ENCODE data around the gene CASP9.

Gene CASP9

DNA sequence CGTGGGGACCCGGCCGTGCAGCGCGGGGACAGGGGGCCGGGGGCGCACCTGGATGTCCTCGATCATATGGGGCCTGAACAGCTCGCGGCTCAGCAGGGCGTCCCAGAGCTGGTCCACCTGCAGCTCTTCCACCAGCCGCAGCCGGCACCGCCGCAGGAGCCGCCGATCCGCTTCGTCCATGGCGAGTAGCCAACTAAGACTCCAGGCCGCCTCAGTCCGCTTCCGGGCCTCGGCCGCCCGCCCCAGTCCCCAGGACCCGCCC lies at the start of gene CASP9:
Gene CASP9 (minus strand): TSS at position 195 of the 262 bp plus-strand sequence. CDS start 15 bp downstream, at position 180.
- no peak for DNase-seq
- intact Hi-C loops (cut with DNase I), result no loop called here

DNA sequence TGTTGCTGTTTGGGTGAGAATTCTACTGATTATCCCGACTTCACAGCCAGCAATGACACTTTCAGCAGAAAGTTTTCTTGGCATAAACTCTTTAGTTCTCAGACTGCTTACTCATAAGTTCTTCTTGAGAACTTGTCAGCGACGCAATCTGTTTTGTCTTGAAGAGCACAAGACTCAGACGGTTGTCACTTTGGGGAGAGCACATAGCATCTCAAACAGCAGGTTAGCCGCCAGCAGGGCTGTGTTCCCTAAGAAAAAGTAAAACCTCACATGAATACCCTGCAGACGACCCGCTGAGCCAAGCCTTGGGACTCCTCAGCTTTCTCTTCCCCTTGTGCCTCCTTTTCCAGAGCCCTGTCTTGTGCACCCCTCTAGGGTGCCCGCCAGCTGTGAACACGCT lies 49.5 kb upstream of the CASP9 start:
- DNase-seq, result peak in 2 of 10 donors; percentile 43 to 53
- intact Hi-C loops (cut with DNase I), result no loop called here

DNA sequence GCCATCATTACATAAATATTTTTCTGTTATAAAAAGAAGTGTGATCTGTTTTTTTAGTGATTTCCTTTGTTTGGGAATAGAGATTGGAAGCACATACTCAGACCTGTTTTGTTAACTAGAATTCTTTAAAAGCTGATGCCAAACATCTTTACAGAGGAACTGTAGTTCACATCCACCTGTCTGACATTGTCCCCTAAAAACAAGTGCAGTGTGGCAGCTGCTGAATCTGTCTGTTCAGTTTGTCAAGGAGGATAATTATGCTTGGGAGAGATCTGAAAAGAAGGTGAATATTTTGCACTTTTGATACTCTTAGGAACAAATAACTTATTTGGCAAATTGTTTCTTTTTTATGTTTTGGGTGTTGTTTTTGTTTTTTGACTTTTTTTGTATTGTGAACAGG lies 47.3 kb upstream of the CASP9 start:
- intact Hi-C loops (cut with DNase I), result no loop called here
- DNase-seq, result no peak

DNA sequence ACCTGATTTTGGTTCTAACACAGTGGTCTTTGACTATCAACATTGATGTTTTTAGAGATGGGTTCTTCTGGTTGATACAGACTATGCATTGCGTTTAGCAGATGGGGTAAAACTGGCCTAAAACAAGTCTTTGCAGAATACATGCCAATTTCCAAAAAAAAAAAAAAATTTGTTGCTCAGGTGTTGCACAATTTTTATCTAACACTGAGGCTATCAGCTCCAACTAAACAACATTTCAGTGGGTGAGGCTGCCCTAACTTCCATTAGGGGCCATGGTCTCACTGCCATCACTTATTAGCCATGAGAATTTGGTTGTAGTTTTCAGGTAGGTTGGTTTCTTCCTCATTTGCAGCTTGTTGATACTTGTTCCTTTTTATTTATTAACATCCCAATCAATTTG lies 46.8 kb upstream of the CASP9 start:
- intact Hi-C loops (cut with DNase I), result no loop called here

DNA sequence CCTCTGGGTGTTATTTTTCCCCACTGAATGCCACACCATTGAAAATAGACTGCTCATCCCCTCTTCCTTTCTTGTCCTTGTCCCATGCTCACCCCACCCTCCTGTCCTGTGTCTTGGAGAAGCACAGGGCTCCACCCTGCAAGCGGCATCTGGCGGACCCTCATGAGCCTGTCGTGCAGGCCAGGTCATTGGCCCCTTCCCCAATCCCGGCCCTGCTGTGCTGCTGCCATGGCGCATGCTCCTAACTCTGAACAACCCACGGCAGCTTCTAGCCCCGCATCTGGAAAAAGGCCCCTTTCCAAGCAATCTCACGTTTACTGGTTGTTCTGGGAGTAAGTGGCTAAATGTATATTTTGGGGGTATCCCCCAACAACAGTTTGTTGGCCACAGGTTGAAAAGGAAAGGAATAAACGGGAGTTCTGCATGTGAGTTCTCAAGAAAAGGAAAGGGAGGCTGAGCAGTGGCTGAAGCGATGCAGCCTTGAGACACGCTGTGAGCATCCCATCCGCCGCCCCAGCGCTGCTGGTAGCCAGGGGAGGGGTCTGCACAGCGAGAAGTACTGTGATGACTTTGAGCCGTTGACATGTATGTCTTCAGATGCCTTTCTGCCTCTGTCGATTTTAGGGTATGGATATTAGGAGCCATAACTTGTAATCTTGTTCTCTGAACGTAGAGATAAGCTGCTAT lies 44.5 kb upstream of the CASP9 start:
- DNase-seq, result peak in 1 of 10 donors; percentile 38
- intact Hi-C loops (cut with DNase I), result no loop called here

More for the DNA sequence above, 46.8 kb upstream of the CASP9 start:
- DNase-seq, result no peak

DNA sequence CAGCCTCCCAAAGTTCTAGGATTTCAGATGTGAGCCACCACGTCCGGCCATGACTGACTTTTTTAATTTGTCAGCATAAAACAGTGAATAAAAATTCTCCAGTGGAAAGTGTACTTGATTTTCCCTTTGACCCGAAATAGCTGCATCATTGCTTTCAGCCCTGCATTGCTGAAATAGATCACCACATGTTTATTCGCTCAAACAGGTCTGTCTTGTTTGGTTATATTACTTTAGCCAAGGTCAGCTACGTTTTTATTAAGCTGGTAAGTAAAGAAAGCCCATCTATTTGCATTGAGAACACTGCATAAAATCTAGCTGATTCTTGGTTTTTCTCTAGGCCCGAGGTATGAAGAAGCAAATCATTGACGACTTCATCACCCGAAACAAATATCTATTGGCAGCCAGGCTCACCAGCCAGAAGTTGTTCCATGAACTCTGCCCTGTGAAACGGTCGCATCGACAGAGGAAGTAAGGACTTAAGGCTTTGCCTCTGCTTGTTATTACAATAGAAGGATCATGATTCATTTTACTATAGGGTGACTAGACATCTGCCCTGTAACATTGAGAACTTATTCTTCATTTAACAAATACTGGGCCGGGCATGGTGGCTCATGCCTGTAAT lies 35.3 kb upstream of the CASP9 start:
- intact Hi-C loops (cut with DNase I), result no loop called here
- peak in 1 of 10 donors; percentile 7 for DNase-seq

DNA sequence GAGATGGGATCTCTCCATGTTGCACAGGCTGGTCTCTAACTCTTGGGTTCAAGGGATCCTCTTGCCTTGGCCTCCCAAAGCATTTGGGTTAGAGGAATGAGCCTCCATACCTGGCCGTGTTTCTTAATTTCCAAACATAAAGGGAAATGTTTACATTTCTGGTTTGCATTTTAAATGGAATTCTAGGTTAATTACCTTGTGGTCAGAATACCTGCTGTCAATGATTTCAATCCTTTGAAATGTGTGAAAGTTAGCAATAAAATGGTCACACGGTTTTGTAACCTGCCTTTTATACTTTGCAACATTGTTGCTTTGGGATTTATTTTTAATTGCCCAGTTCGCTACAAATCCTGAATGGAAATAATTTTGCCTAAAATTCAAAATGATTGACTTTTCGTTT lies 34.5 kb upstream of the CASP9 start:
- DNase-seq, result no peak
- intact Hi-C loops (cut with DNase I), result no loop called here

DNA sequence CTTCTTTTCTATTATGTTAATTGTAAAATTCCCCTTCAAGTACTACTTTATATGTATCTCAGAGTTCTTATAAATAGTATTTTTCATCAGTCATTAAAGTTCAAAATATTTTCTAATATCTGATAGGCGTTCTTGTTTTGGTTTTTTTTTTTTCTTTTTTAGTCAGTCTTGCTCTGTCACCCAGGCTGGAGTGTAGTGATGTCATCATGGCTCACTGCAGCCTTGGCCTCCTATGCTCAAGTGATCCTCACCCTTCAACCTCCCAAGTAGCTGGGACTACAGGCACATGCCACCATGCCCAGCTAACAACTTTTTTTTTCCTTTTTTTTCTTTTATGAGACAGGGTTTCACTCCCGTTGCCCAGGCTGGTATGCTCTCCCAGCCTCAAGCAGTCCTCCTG lies 33.6 kb upstream of the CASP9 start:
- intact Hi-C loops (cut with DNase I), result no loop called here
- peak in 1 of 10 donors; percentile 9 for DNase-seq

DNA sequence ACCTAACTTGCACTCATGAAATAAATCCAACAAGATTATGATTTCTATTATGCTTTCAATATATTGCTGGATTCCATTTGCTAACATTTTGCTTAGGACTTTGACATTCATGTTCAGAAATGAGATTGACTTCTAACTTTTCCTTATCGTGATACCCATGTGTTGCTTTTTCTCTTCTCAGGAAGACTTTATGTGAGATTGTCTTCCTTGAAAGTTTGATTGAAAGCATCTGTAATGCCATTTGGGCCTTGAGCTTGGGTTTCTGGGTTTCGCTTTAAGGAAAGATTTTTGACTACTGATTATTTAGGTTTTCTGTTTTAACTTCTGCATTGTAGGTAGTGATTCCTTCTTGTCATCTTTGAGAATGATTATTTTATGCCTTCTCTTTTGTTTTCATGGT lies 33.0 kb upstream of the CASP9 start:
- intact Hi-C loops (cut with DNase I), result no loop called here
- DNase-seq, result no peak

DNA sequence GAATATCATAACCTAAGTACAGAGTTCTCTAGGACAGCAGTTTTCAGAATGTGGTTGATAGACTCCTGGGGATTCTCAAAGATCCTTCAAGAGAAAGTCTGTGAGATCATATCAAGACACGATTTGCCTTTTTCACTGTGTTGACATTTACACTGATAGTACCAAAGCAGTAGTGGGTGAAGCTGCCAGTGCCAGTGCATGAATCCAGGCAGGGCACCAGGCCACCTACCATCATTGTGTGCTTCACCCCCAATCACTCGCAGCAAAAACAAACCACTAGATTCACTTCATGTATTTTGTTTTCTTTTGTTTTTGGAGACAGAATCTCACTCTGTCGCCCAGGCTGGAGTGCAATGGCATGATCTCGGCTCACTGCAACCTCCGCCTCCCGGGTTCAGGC lies 26.6 kb upstream of the CASP9 start:
- peak in 1 of 10 donors; percentile 12 for DNase-seq
- intact Hi-C loops (cut with DNase I), result no loop called here

DNA sequence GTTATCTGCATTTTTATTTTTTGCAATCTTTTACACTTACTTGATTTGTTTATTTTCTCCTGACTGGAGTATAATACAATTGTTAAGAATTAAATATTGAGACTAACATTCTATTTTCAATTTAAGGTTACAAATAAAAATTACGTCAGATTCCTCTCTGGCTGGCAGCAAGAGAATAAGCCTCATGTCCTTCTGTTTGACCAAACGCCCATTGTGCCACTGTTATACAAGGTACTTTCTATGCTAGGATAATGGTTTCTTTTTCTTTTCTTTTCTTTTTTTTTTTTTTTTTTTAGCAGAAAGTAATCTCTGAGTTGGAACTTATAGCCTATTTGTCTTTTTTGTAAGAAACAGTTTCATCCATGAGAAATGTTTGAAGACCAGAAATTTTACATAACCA lies 22.6 kb upstream of the CASP9 start:
- DNase-seq, result no peak
- intact Hi-C loops (cut with DNase I), result no loop called here

DNA sequence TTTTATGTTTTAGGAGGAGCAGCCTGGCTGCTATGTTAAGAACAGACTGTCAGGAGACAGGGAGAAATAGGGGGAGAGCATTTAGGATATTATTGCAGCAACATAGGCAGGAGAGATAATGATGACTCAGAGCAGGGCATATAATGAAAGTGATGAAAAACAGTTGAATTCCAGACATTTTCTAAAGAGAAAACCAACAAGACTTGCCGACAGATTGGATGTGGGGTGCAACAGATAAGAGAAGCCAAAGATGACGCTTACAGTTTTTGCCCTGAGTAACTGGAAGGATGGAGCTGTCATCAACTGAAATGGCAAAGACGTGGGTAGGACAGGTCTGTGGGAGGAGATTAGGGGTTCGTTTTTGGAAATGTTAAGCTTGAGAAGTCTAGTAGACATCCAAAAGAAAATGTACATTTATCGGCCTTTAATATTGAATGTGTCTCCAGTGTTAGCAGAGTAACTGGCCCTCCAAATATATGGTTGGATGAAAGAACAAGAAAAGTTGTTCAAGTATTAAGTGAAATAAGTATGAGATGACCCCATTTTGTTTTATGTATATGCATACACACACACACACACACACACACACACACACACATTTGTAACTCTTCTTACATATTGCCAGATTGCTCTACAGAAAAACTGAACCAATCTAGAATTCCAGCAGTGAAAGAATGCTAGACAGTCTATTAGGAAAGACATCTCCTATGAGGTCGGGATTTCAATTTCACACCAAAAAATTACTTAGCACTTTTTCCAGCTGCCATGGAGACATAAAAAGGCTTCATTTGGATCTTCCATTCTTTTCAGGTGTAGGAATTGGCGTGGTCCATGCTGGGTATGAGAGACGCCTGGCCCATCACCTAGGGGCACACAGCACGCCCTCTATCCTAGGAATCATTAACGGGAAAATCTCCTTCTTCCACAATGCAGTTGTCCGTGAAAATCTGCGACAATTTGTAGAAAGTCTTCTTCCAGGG lies 19.9 kb upstream of the CASP9 start:
- DNase-seq, result no peak
- intact Hi-C loops (cut with DNase I), result no loop called here

DNA sequence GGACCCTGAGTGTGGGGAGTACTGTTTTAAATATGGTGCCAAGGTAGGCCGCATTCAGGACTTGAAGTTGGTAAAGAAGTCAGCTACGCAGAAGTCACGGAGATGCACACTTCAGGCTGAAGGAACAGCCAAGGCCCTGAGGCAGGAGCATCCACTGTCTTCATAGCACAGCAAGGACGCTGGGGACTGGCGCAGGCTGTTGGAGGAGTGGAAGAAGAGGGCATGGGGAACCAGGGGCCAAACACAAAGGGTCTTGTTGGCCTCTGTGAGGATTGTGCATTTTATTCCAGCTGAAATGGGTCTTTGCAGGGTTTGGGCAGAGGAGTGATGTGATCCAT lies 19.2 kb upstream of the CASP9 start:
- peak in 1 of 10 donors; percentile 12 for DNase-seq
- intact Hi-C loops (cut with DNase I), result no loop called here

DNA sequence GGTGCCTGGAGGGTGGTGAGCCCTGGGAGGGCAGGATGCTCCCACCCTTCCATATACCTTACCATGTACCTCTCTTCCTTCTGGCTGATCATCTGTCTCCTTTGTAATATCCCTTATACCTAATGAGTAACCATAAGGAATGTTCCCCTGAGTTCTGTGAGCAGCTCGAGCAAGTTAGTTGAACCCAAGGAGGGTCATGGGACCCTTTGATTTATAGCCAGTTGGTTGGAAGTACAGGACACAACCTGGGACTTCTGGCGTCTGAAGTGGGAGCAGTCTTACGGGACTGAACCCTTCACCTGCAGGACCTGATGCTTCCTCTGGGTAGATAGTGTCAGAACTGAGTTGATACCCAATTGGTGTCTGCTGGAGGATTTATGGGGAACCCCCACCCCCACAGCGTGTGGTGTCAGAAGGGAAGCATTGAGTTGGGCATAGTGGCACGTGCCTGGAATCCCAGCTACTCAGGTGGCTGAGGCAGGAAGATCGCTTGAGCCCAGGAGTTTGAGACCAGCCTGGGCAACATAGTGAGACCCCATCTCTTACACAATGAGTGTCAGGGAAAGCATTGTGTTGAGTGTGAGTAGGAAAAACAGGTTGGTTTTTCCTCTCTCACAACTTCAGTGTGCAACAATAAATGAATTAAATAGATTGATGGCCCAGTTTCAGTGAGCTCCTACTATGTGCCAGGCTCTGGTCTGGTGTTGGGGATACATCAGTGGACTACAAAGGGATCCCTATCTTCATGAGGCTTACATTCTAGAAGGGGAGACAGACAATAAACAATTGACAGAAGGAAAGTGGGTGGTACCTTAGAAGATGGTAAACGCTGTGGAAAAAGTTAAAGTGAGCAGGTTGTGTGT lies 18.6 kb upstream of the CASP9 start:
- intact Hi-C loops (cut with DNase I), result no loop called here
- no peak for DNase-seq

DNA sequence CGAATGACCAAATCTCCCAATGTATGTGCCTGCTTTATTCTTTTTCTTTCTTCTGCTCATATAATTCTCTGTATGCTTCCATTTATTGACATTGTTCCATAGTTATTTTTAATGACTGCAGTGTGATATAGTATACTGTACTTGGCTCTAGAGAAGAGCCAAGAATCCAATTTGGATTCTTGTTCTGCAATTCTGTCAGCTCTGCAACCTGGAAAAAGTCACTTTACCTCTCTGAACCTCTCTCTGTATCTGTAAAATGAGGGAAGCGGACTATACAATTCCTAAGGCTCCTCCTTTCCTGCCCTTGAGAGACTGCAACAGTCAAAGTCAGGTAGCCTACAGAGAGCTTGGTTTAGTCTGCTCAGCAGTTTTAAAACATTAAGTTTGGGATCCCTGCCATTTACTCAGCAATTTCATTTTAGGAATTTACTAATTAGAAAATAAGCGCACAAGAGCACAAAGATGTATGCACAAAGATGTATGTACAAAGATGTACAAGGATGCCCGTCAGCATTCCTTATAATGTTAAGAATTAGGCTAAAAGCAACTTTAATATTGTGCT lies 17.3 kb upstream of the CASP9 start:
- DNase-seq, result no peak
- intact Hi-C loops (cut with DNase I), result no loop called here

DNA sequence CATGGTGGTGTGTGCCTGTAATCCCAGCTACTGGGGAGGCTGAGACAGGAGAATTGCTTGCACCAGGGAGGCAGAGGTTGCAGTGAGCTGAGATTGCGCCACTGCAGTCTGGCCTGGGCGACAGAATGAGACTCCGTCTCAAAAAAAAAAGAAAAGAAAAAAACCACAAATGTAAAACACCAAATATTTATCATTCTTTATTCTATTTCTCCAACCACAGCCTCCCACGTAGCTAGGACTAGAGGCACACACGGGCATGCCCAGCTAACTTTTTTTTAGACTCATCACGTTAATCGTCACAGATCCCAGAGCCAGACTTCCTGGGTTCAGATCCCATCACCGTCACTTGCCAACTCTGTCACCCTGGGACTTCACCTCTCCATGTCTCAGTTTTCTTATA lies 16.2 kb upstream of the CASP9 start:
- intact Hi-C loops (cut with DNase I), result no loop called here
- DNase-seq, result no peak

DNA sequence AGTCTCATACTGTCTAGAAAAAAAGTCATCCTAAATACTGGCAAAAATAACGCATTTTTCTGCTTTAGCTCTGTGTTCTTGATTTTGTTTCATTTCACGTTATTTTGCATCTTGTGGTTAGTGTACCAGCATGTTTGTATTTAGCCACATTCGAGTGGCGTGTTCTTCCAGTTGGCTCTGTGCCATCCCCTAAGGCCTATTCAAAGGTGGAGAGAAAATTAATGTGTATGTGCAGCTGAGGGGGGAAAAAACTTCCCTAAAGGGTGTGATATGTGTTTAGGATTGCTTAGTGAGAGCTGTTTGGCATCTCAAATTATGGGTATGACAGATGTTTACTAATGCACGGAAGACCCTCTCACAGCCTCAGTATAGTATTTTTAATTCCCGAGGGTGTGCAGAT lies 14.8 kb upstream of the CASP9 start:
- DNase-seq, result no peak
- intact Hi-C loops (cut with DNase I), result no loop called here

DNA sequence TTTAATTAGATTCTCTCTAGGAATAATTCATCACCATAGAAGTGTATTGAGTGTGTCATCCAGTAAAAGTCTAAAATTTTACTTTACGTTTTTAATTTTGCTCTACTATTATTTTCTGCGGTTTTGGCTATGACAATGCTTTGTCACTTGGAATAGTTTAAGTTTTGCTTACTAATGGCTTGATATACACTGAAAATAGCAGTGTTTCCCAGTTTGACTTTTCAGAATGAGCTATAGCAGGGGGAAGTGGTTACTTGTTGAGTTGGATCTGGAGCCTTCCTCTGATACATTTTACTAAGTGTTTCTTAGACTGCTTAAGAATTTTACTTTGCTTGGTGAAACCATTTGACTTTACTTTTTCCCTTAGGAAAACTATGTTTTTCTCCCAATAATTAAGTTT lies 7.7 kb upstream of the CASP9 start:
- no peak for DNase-seq
- intact Hi-C loops (cut with DNase I), result no loop called here

DNA sequence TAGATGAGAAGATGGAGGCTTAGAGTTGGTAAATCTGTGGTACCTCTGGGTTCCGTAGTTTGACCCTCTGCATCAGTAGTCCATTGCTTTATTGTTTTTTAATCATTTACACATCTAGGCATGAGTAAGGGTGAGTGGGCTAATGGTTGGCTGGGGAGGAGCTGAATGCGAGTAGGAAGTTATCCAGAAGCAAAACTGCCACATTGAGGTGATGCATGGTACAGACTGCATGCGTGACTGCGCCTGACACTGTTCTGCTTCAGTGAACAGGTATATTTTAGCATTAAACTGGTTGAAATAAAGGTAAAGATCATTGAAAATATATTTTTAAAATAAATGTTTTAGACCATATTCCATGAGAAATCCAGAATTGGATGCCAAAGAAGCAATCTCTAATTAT lies 7.0 kb upstream of the CASP9 start:
- intact Hi-C loops (cut with DNase I), result no loop called here
- no peak for DNase-seq

Data from posterior cingulate gyrus (tissue), 11 donors.